Measurements from ENCODE around the gene ASAP3. TPM values are rescaled to one million over a fixed set of nuclear protein-coding genes. Genes with fewer than 3 reads are reported as not detected.

The ASAP3 gene
- total RNA-seq, 2 experiments from 2014 or later: 0.35 TPM; not detected in 1

- Mint-ChIP-seq H3K27me3 (peaks cover 39% of the 10 kb centered on the region), H3K27ac (no peak overlapping the region), H3K4me1 (peaks cover 21% of the 10 kb centered on the region), H3K9me3 (ENCODE audit: low read depth) (no peaks in the 10 kb centered on the region), H3K4me3 (no peak overlapping the region), H3K36me3 (no peaks in the 10 kb centered on the region)
- ATAC-seq: no peak
- DNase-seq: no peak
- CTCF ChIA-PET: interaction anchor here (1.1 to 3.0 kb wide), 2 partner anchors 18 to 216 kb away, joined by 3 to 13 read pairs; no protein-coding TSS in a partner anchor
These were observed 62.6 kb downstream of the ASAP3 start for GRCh38 chr1:23421343-23421742.

DNA sequence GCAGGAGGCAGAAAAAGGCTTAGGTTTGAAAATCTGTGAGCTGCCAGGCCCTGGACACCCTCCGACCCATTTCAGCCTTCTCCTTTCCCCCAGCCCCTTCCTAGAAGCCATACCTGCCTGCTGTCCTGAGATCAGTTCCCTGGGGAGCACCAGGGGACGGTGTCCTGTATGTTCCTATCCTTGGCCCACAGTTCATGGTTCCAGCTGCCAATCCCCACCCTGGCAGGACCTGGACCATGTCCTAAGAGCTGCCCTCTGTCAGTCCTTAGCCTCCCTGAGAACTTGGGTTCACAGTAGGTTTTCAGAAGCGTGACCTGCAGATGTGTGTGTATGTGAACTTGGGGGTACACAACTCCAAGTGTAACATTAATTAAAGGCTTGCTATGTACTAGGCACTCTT lies 63.2 kb downstream of the ASAP3 start:
- DNase-seq (no peak), ATAC-seq (no peak)
- Mint-ChIP-seq H3K4me3 (no peak overlapping the region), H3K27ac (no peak overlapping the region), H3K27me3 (peaks cover 33% of the 10 kb centered on the region), H3K36me3 (no peaks in the 10 kb centered on the region), H3K9me3 (ENCODE audit: low read depth) (no peaks in the 10 kb centered on the region), H3K4me1 (peaks cover 21% of the 10 kb centered on the region)
- CTCF ChIA-PET: interaction anchor here (1.1 to 3.0 kb wide), 2 partner anchors 18 to 217 kb away, joined by 3 to 13 read pairs; no protein-coding TSS in a partner anchor

DNA sequence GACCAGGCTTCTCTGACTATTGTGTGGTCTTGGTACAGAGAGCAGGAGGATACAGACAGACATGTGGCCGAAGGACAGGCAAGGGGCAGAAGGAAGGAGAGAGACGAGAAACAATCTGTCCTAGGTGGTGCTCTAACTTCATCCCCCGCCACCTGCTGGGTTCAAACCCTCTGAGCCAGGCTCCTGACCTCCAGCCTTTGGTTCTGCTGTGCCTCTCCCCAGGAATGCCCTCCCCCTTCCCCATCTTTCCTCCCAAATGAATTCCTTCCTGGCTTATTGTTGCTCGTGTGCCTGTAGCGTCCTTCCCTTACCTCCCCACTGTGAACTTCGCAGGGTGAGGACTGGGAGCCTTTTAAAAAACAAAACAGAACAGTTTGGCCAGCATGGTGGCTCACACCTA lies 64.8 kb downstream of the ASAP3 start:
- Mint-ChIP-seq H3K27me3 (peaks cover 21% of the 10 kb centered on the region), H3K36me3 (no peaks in the 10 kb centered on the region), H3K27ac (no peak overlapping the region), H3K9me3 (ENCODE audit: low read depth) (no peaks in the 10 kb centered on the region), H3K4me3 (no peak overlapping the region), H3K4me1 (peaks cover 20% of the 10 kb centered on the region)
- CTCF ChIA-PET: interaction anchor here (1.8 kb wide), 1 partner anchor 15 kb away, joined by 6 read pairs; no protein-coding TSS in a partner anchor
- ATAC-seq (no peak), DNase-seq (no peak)

GRCh38 chr1:23417570-23417969 lies 66.4 kb downstream of the ASAP3 start:
- Mint-ChIP-seq H3K27me3 (peaks cover 8% of the 10 kb centered on the region), H3K4me3 (no peak overlapping the region), H3K27ac (no peak overlapping the region), H3K4me1 (peaks cover 8% of the 10 kb centered on the region), H3K9me3 (ENCODE audit: low read depth) (no peaks in the 10 kb centered on the region), H3K36me3 (no peaks in the 10 kb centered on the region)
- ATAC-seq: no peak
- CTCF ChIA-PET: interaction anchor here (1.8 kb wide), 1 partner anchor 14 kb away, joined by 6 read pairs; no protein-coding TSS in a partner anchor
- DNase-seq: no peak

GRCh38 chr1:23416964-23417363 lies 67.0 kb downstream of the ASAP3 start:
- Mint-ChIP-seq H3K4me3 (no peak overlapping the region), H3K27ac (no peak overlapping the region), H3K27me3 (peaks cover 4% of the 10 kb centered on the region), H3K36me3 (no peaks in the 10 kb centered on the region), H3K9me3 (ENCODE audit: low read depth) (no peaks in the 10 kb centered on the region), H3K4me1 (peaks cover 2% of the 10 kb centered on the region)
- DNase-seq: no peak
- ATAC-seq: no peak
- CTCF ChIA-PET: no interaction called here

DNA sequence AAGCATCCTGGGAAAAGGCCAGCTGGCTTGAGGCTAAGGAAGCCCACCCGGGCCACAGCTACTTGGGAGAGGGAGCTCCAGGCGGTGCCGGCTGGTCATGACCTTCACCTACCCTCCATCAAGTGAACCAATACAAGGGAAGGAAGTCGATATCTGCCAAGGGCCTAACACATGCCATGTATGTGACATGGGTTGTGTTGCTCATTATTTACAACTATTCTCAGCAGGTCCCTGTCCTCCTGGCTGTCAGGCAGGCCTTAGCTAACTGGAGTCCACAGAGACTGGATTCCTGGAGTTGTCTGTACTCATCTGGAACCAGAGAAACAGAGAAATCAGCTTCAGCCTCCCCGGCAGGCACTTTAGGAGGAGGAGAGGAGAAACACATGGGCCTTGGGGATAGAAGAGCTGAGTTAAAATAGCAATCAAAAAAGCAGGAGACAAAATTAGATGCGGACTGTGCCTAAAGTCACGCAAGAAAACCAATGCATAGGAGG lies 75.1 kb downstream of the ASAP3 start:
- H3K36me3 Mint-ChIP-seq: no peaks in the 10 kb centered on the region
- no peak overlapping the region for H3K27ac Mint-ChIP-seq
- no peak for DNase-seq
- H3K27me3 Mint-ChIP-seq: peaks cover 2% of the 10 kb centered on the region
- no peak overlapping the region for H3K4me3 Mint-ChIP-seq
- CTCF ChIA-PET: interaction anchor here (0.6 kb wide), 1 partner anchor 26 kb away, joined by 3 read pairs; no protein-coding TSS in a partner anchor
- H3K4me1 Mint-ChIP-seq: peaks cover 5% of the 10 kb centered on the region
- ATAC-seq: no peak
- no peaks in the 10 kb centered on the region for H3K9me3 Mint-ChIP-seq (ENCODE audit: low read depth)

GRCh38 chr1:23407016-23407630 lies 76.9 kb downstream of the ASAP3 start:
- H3K9me3 Mint-ChIP-seq (ENCODE audit: low read depth): no peaks in the 10 kb centered on the region
- H3K27ac Mint-ChIP-seq: no peak overlapping the region
- no peaks in the 10 kb centered on the region for H3K36me3 Mint-ChIP-seq
- H3K27me3 Mint-ChIP-seq: peaks cover 2% of the 10 kb centered on the region
- no peak overlapping the region for H3K4me3 Mint-ChIP-seq
- no peak for DNase-seq
- CTCF ChIA-PET: no interaction called here
- ATAC-seq: no peak
- H3K4me1 Mint-ChIP-seq: peaks cover 16% of the 10 kb centered on the region

- no peak for ATAC-seq
- Mint-ChIP-seq H3K36me3 (no peaks in the 10 kb centered on the region), H3K4me1 (peaks cover 16% of the 10 kb centered on the region), H3K27ac (no peak overlapping the region), H3K9me3 (ENCODE audit: low read depth) (no peaks in the 10 kb centered on the region), H3K27me3 (peaks cover 2% of the 10 kb centered on the region), H3K4me3 (no peak overlapping the region)
- CTCF ChIA-PET: no interaction called here
- no peak for DNase-seq
These were observed 78.0 kb downstream of the ASAP3 start for GRCh38 chr1:23405946-23406345.

GRCh38 chr1:23403735-23404486 lies 80.1 kb downstream of the ASAP3 start:
- H3K4me1 Mint-ChIP-seq: peaks cover 16% of the 10 kb centered on the region
- ATAC-seq: peak; percentile 86
- no peaks in the 10 kb centered on the region for H3K27me3 Mint-ChIP-seq
- no peaks in the 10 kb centered on the region for H3K36me3 Mint-ChIP-seq
- CTCF ChIA-PET: interaction anchor here (0.6 to 3.3 kb wide), 23 partner anchors 8 to 435 kb away, joined by 3 to 16 read pairs (median 5); partner anchors contain the start of genes HNRNPR and ZNF436
- no peak overlapping the region for H3K4me3 Mint-ChIP-seq
- H3K9me3 Mint-ChIP-seq (ENCODE audit: low read depth): no peaks in the 10 kb centered on the region
- H3K27ac Mint-ChIP-seq: no peak overlapping the region
- peak; percentile 90 for DNase-seq

DNA sequence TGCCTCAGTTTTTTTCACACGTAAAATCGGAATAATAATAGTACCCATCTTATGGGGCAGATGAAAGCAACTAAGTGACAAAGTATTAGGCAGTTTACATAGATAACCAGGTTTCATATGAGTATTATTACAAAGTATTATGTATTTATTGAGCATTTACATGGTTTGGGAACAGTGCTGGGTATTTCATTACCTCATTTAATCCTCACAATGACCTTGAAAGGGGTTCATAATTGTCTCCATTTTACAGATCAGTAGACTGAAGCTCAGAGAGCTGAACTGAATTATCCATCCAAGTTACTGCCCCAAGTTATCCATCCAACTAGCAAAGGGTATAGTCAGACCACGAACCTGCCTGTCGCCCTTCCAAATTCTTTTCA lies 80.6 kb downstream of the ASAP3 start:
- CTCF ChIA-PET: interaction anchor here (0.6 to 3.3 kb wide), 19 partner anchors 9 to 435 kb away, joined by 3 to 16 read pairs (median 6); partner anchors contain the start of genes HNRNPR and ZNF436
- ATAC-seq (no peak), DNase-seq (no peak)
- no peak overlapping the region for H3K4me3 Mint-ChIP-seq
- peaks cover 16% of the 10 kb centered on the region for H3K4me1 Mint-ChIP-seq
- H3K27ac Mint-ChIP-seq: no peak overlapping the region
- no peaks in the 10 kb centered on the region for H3K36me3 Mint-ChIP-seq
- no peaks in the 10 kb centered on the region for H3K27me3 Mint-ChIP-seq
- H3K9me3 Mint-ChIP-seq (ENCODE audit: low read depth): no peaks in the 10 kb centered on the region

- Mint-ChIP-seq H3K27ac (no peak overlapping the region), H3K4me3 (no peak overlapping the region), H3K27me3 (no peaks in the 10 kb centered on the region), H3K4me1 (peaks cover 16% of the 10 kb centered on the region), H3K9me3 (ENCODE audit: low read depth) (no peaks in the 10 kb centered on the region), H3K36me3 (no peaks in the 10 kb centered on the region)
- DNase-seq (no peak), ATAC-seq (no peak)
- CTCF ChIA-PET: interaction anchor here (1.1 to 3.3 kb wide), 11 partner anchors 9 to 304 kb away, joined by 3 to 16 read pairs (median 6); partner anchors contain the start of gene ZNF436
These were observed 81.0 kb downstream of the ASAP3 start for GRCh38 chr1:23403038-23403336.

DNA sequence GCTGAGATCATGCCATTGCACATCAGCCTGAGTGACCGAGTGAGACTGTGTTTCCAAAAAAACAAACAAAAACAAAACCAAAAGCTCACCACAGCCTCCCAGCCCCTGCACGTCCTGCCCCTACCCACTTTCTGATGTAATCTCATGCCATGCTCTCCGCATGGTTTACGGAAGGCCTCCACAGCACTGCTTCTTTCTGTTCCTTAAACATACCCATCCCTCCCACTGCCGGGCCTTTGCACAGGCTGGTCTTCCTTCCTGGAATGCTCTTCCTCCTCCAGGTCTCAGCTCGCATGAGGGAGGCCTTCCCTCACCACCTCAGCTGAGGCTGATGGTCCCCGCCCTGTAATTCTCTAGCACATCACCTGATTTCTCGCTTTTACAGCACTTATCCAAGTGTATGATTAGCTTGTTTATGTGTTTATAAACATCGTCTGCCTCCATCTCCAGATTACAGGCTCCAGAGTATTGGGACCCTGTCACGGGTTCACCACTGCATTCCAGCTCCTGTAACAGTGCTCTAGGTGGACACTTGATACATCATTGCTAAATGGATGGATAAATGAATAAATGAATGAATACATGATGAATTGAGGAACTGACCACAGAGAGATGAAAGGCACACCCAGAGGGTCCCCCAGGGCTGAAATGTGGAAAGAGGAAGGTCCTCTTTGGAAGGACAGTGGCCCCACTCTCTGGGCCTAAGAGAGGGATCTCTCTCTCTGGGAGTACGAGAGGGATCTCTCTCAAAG lies 81.5 kb downstream of the ASAP3 start:
- H3K4me1 Mint-ChIP-seq: peaks cover 16% of the 10 kb centered on the region
- no peak overlapping the region for H3K27ac Mint-ChIP-seq
- DNase-seq: no peak
- no peak for ATAC-seq
- H3K27me3 Mint-ChIP-seq: no peaks in the 10 kb centered on the region
- no peaks in the 10 kb centered on the region for H3K9me3 Mint-ChIP-seq (ENCODE audit: low read depth)
- H3K4me3 Mint-ChIP-seq: no peak overlapping the region
- no peaks in the 10 kb centered on the region for H3K36me3 Mint-ChIP-seq
- CTCF ChIA-PET: interaction anchor here (0.7 to 3.3 kb wide), 12 partner anchors 8 to 303 kb away, joined by 3 to 16 read pairs (median 5); partner anchors contain the start of gene ZNF436

GRCh38 chr1:23401313-23401712 lies 82.7 kb downstream of the ASAP3 start:
- Mint-ChIP-seq H3K36me3 (no peaks in the 10 kb centered on the region), H3K27ac (no peak overlapping the region), H3K4me1 (peaks cover 16% of the 10 kb centered on the region), H3K27me3 (no peaks in the 10 kb centered on the region), H3K4me3 (no peak overlapping the region), H3K9me3 (ENCODE audit: low read depth) (no peaks in the 10 kb centered on the region)
- no peak for ATAC-seq
- no peak for DNase-seq
- CTCF ChIA-PET: no interaction called here
